MM.1S (cell line): ENCODE results near the gene CLRN3.

ENCODE experiments used
- CTCF ChIP-seq: fragments of 300-600 bp; sonication (generic); IDR thresholded peaks from 2 replicates; pipeline ENCODE4 v1.5.1; 2016; ENCODE audit warnings: antibody characterized with exemption, low read length, mixed read lengths
- EZH2 ChIP-seq: fragments of 300-600 bp; sonication (generic); optimal IDR thresholded peaks from 2 replicates; pipeline ENCODE3; 2017; ENCODE audit warnings: low read depth, mild to moderate bottlenecking, antibody characterized with exemption, low read length, mixed read lengths
- EZH2phosphoT487 ChIP-seq: fragments of 300-600 bp; sonication (generic); IDR thresholded peaks from 2 replicates; pipeline ENCODE4 v1.6.1; 2018; ENCODE audit warnings: antibody characterized with exemption, low read length

- TF ChIP-seq EZH2 (no peak), CTCF (no peak), EZH2phosphoT487 (no peak)
Observed at GRCh38 chr10:127875916-127876315, 16.8 kb downstream of the CLRN3 start.
